Activated CD8-positive, alpha-beta T cell treated with anti-CD3 and anti-CD28 coated beads for 36 hours (primary cell): ENCODE data around the gene KPRP. TPM values are rescaled to one million over a fixed set of nuclear protein-coding genes. Genes with fewer than 3 reads are reported as not detected.

Experiments used
- ATAC-seq: fragments of 200-7000 bp; cut with Tn5 transposase; one replicate; pipeline ENCODE4 v1.10.0; 2021; ENCODE audit warnings: mild to moderate bottlenecking, moderate library complexity
- CTCF ChIA-PET: fragments of 350-600 bp; sonication (Branson Sonifier 250); formaldehyde crosslinking; loops from one replicate; lab custom pipeline; 2021; ENCODE audit warnings: antibody characterized with exemption; lab: Charles Lee
- POLR2A ChIA-PET: fragments of 350-600 bp; sonication (Branson Sonifier 250); formaldehyde crosslinking; loops from one replicate; lab custom pipeline; 2021; ENCODE audit warnings: antibody characterized with exemption; lab: Charles Lee
- DNase-seq: peaks from one replicate; pipeline ENCODE4 v3.0.0-alpha.2; 2020
- H3K27ac Mint-ChIP-seq: one replicate; pipeline ENCODE4 v1.8.0; 2021; ENCODE audit warnings: mild to moderate bottlenecking, mixed read lengths
- H3K27me3 Mint-ChIP-seq: one replicate; pipeline ENCODE4 v1.8.0; 2021; ENCODE audit warnings: mixed read lengths
- H3K36me3 Mint-ChIP-seq: one replicate; pipeline ENCODE4 v1.8.0; 2021; ENCODE audit warnings: low read depth, mixed read lengths
- H3K4me1 Mint-ChIP-seq: one replicate; pipeline ENCODE4 v1.8.0; 2021; ENCODE audit warnings: low read depth, mixed read lengths
- H3K4me3 Mint-ChIP-seq: one replicate; pipeline ENCODE4 v1.8.0; 2021; ENCODE audit warnings: mild to moderate bottlenecking, moderate library complexity, mixed read lengths
- H3K9me3 Mint-ChIP-seq: one replicate; pipeline ENCODE4 v1.8.0; 2021; ENCODE audit warnings: mixed read lengths
- CTCF ChIP-seq: fragments of 200-600 bp; IDR thresholded peaks from one replicate; pipeline ENCODE4 v1.8.0; 2022; ENCODE audit warnings: antibody characterized with exemption, mild to moderate bottlenecking
- intact Hi-C: fragments of 100-400 bp; cut with micrococcal nuclease; formaldehyde crosslinking; loops from one replicate; pipeline ENCODE4 v1.10.0; 2022
- total RNA-seq, 2 experiments: library from RNA; stranded (reverse); gene quantifications; one replicate each; pipeline ENCODE4 v1.2.3, GENCODE V29; 2021

KPRP gene
- total RNA-seq, 2 experiments from 2014 or later: not detected

GRCh38 chr1:152758636-152759035 is 811 bp downstream of the KPRP start:
- Mint-ChIP-seq H3K27ac (no peak overlapping the region), H3K36me3 (no peaks in the 10 kb centered on the region), H3K4me1 (no peaks in the 10 kb centered on the region), H3K4me3 (no peak overlapping the region), H3K9me3 (no peaks in the 10 kb centered on the region), H3K27me3 (peaks cover 24% of the 10 kb centered on the region)
- ChIA-PET POLR2A (no interaction called here), CTCF (no interaction called here)
- ATAC-seq (no peak), DNase-seq (no peak)
- TF ChIP-seq CTCF: no peak
- intact Hi-C loops: no loop called here

GRCh38 chr1:152759453-152760173 is 1.8 kb downstream of the KPRP start:
- CTCF ChIA-PET: no interaction called here
- ATAC-seq: no peak
- POLR2A ChIA-PET: no interaction called here

GRCh38 chr1:152760551-152761190 is 2.8 kb downstream of the KPRP start:
- DNase-seq (no peak), ATAC-seq (no peak)
- TF ChIP-seq CTCF: no peak
- Mint-ChIP-seq H3K4me1 (no peaks in the 10 kb centered on the region), H3K36me3 (no peaks in the 10 kb centered on the region), H3K9me3 (no peaks in the 10 kb centered on the region), H3K27me3 (peaks cover 18% of the 10 kb centered on the region), H3K27ac (no peak overlapping the region), H3K4me3 (no peak overlapping the region)
- ChIA-PET CTCF (no interaction called here), POLR2A (no interaction called here)
- intact Hi-C loops: no loop called here

More at GRCh38 chr1:152759453-152760173, 1.8 kb downstream of the KPRP start:
- Mint-ChIP-seq H3K9me3 (no peaks in the 10 kb centered on the region), H3K4me3 (no peak overlapping the region), H3K36me3 (no peaks in the 10 kb centered on the region), H3K4me1 (no peaks in the 10 kb centered on the region), H3K27me3 (peaks cover 21% of the 10 kb centered on the region), H3K27ac (no peak overlapping the region)
- DNase-seq: no peak
- intact Hi-C loops: no loop called here
- no peak for TF ChIP-seq CTCF

DNA sequence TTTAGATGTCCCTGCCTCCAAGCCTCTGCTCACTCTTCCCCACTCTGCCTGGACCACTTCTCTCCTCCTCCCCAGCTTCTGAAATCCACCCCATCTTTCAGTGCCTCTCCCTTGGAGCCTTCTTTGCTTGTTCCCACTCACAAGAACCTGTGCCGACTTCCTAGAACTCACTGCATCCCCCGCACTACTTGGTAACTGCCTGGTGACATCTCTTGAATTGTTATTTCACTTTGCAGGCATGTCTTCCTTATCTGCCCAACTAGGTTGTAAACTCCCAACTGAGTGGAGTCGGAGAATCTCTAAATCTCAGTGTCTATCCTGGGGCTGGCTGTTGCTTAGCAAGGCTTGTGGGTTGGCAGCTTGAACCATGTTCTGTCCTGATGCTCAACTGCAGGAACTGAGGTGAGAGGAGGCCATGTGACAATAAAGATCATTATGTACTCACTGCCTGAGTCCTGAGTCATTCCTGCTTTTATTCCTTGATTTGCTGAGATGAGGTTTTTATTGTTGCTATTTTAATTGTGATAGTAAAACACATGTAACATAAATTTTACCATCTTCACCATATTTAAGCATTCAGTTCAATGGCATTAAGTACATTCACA is 3.9 kb downstream of the KPRP start:
- Mint-ChIP-seq H3K4me1 (no peaks in the 10 kb centered on the region), H3K27me3 (peaks cover 18% of the 10 kb centered on the region), H3K36me3 (no peaks in the 10 kb centered on the region), H3K27ac (no peak overlapping the region), H3K9me3 (no peaks in the 10 kb centered on the region), H3K4me3 (no peak overlapping the region)
- ChIA-PET CTCF (no interaction called here), POLR2A (no interaction called here)
- DNase-seq (no peak), ATAC-seq (no peak)
- intact Hi-C loops: no loop called here
- TF ChIP-seq CTCF: no peak
